ENCODE measurements around the gene SEL1L. TPM values are rescaled to one million over a fixed set of nuclear protein-coding genes. Genes with fewer than 3 reads are reported as not detected.

The SEL1L gene
- total RNA-seq = 10 to 100 TPM; 45.2 to 83.4 (median 63.3) TPM
- polyA plus RNA-seq = 10 to 100 TPM; 15.5 to 36.4 (median 22.2) TPM
- long read RNA-seq, donor 1, full-length matches to known transcripts = 11 of 22 reads
- long read RNA-seq, donor 1, partial matches to known transcripts = 2 of 22 reads
- long read RNA-seq, donor 1, other reads (novel, unspliced or antisense) = 9 of 22 reads
- long read RNA-seq, donor 2, full-length matches to known transcripts = 31 of 55 reads
- long read RNA-seq, donor 2, partial matches to known transcripts = 8 of 55 reads
- long read RNA-seq, donor 2, other reads (novel, unspliced or antisense) = 16 of 55 reads

GRCh38 chr14:81533536-81534343 is at the start of gene SEL1L:
TSS of gene SEL1L (minus strand) at chr14:81533853. CDS start at chr14:81533744, 109 bp downstream.
- WGBS, 3 donors = 0% methylated on average over 43 to 50 of the region's 50 CpGs
- Histone ChIP-seq H3K27ac (peak within 1 kb of the TSS; percentile 89), H3K36me3 (ENCODE audit: insufficient read depth in 1 of 2, low read depth in 1 of 2) (no peaks in the 10 kb centered on the region), H3K4me3 (peak within 1 kb of the TSS; percentile 97), H3K27me3 (ENCODE audit: insufficient read depth in 3 of 3, low read length in 2 of 3) (no peaks in the 10 kb centered on the region), H3K9me3 (no peaks in the 10 kb centered on the region), H3K4me1 (peaks cover 38% of the 10 kb centered on the region)
- ATAC-seq = peak; percentile 98 to 100 (median 99)
- intact Hi-C loops (cut with DNase I) = no loop called here
- TF ChIP-seq CTCF (IDR thresholded peaks at IDR 0.05) = no peak
- peak; percentile 100 for DNase-seq

GRCh38 chr14:81582420-81582819 is 48.8 kb upstream of the SEL1L start:
- peaks cover 0 to 4% (median 0%) of the 10 kb centered on the region in 3 donors for H3K27me3 ChIP-seq (ENCODE audit: insufficient read depth in 3 of 3, low read length in 2 of 3)
- no peak overlapping the region for H3K27ac ChIP-seq
- no peaks in the 10 kb centered on the region for H3K36me3 ChIP-seq (ENCODE audit: insufficient read depth in 1 of 2, low read depth in 1 of 2)
- H3K4me1 ChIP-seq = no peaks in the 10 kb centered on the region
- H3K9me3 ChIP-seq = no peaks in the 10 kb centered on the region
- intact Hi-C loops (cut with DNase I) = no loop called here
- H3K4me3 ChIP-seq = no peak overlapping the region
- ATAC-seq (no peak), DNase-seq (no peak)
- WGBS, 3 donors = 71 to 79% (median 72%) methylated on average over 3 of the region's 3 CpGs
- no peak for TF ChIP-seq CTCF (IDR thresholded peaks at IDR 0.05)

- H3K27ac ChIP-seq = no peak overlapping the region
- H3K4me3 ChIP-seq = no peak overlapping the region
- no peak for TF ChIP-seq CTCF (IDR thresholded peaks at IDR 0.05)
- H3K36me3 ChIP-seq (ENCODE audit: insufficient read depth in 1 of 2, low read depth in 1 of 2) = no peaks in the 10 kb centered on the region
- ATAC-seq = no peak
- no peaks in the 10 kb centered on the region for H3K4me1 ChIP-seq
- no peaks in the 10 kb centered on the region for H3K9me3 ChIP-seq
- DNase-seq = no peak
- intact Hi-C loops (cut with DNase I) = no loop called here
- WGBS, 3 donors = 68 to 84% (median 81%) methylated on average over 2 of the region's 2 CpGs
- H3K27me3 ChIP-seq (ENCODE audit: insufficient read depth in 3 of 3, low read length in 2 of 3) = peaks cover 0 to 5% (median 4%) of the 10 kb centered on the region in 3 donors
These were observed 45.5 kb upstream of the SEL1L start for GRCh38 chr14:81579115-81579514.

- H3K27ac ChIP-seq = no peak overlapping the region
- ATAC-seq (no peak), DNase-seq (no peak)
- no peak overlapping the region for H3K4me3 ChIP-seq
- peaks cover 0 to 5% (median 0%) of the 10 kb centered on the region in 3 donors for H3K27me3 ChIP-seq (ENCODE audit: insufficient read depth in 3 of 3, low read length in 2 of 3)
- no peaks in the 10 kb centered on the region for H3K9me3 ChIP-seq
- H3K4me1 ChIP-seq = no peaks in the 10 kb centered on the region
- no peak for TF ChIP-seq CTCF (IDR thresholded peaks at IDR 0.05)
- no peaks in the 10 kb centered on the region for H3K36me3 ChIP-seq (ENCODE audit: insufficient read depth in 1 of 2, low read depth in 1 of 2)
- intact Hi-C loops (cut with DNase I) = no loop called here
- WGBS, 3 donors = 82 to 89% (median 88%) methylated on average over 5 of the region's 5 CpGs
These were observed 37.8 kb upstream of the SEL1L start for GRCh38 chr14:81571437-81571836.

Measured in psoas muscle (tissue), 8 donors.